Stimulated activated CD8-positive, alpha-beta memory T cell treated with anti-CD3 and anti-CD28 coated beads, Interleukin-15, amount 100 ng/mL, for 1 hour (primary cell): ENCODE results near the gene ANXA2.
A peak's percentile ranks its signal among the peaks of the same experiment; 100 is the strongest.

Experiments
- DNase-seq: peaks from one replicate; pipeline ENCODE4 v3.0.0-alpha.2; 2020; ENCODE audit warnings: low read depth

The ANXA2 gene

GRCh38 chr15:60370105-60370868 lies 27.5 kb downstream of the ANXA2 start:
- no peak for DNase-seq

GRCh38 chr15:60369696-60370095 lies 28.1 kb downstream of the ANXA2 start:
- no peak for DNase-seq

- no peak for DNase-seq
These were observed 33.2 kb downstream of the ANXA2 start for GRCh38 chr15:60364612-60364924.

- no peak for DNase-seq
These were observed 33.7 kb downstream of the ANXA2 start for GRCh38 chr15:60363903-60364611.

GRCh38 chr15:60363087-60363549 lies 34.7 kb downstream of the ANXA2 start:
- no peak for DNase-seq

GRCh38 chr15:60362321-60363086 lies 35.3 kb downstream of the ANXA2 start:
- no peak for DNase-seq

GRCh38 chr15:60359738-60360137 lies 38.0 kb downstream of the ANXA2 start:
- DNase-seq: peak; percentile 14

- no peak for DNase-seq
These were observed 38.7 kb downstream of the ANXA2 start for GRCh38 chr15:60358935-60359682.

- no peak for DNase-seq
These were observed 41.0 kb downstream of the ANXA2 start for GRCh38 chr15:60356832-60357231.

GRCh38 chr15:60355148-60355857 lies 42.5 kb downstream of the ANXA2 start:
- no peak for DNase-seq

- DNase-seq: no peak
These were observed 44.4 kb downstream of the ANXA2 start for GRCh38 chr15:60353245-60353920.

- no peak for DNase-seq
These were observed 45.3 kb downstream of the ANXA2 start for GRCh38 chr15:60352525-60352924.

GRCh38 chr15:60351066-60351465 lies 46.7 kb downstream of the ANXA2 start:
- no peak for DNase-seq

GRCh38 chr15:60350108-60350507 lies 47.7 kb downstream of the ANXA2 start:
- no peak for DNase-seq

GRCh38 chr15:60349589-60349988 lies 48.2 kb downstream of the ANXA2 start:
- DNase-seq: no peak

- DNase-seq: no peak
These were observed 50.2 kb downstream of the ANXA2 start for GRCh38 chr15:60347480-60348049.

GRCh38 chr15:60346653-60347052 lies 51.1 kb downstream of the ANXA2 start:
- DNase-seq: no peak

GRCh38 chr15:60346077-60346476 lies 51.7 kb downstream of the ANXA2 start:
- DNase-seq: no peak

GRCh38 chr15:60345598-60345997 lies 52.2 kb downstream of the ANXA2 start:
- no peak for DNase-seq

- no peak for DNase-seq
These were observed 52.8 kb downstream of the ANXA2 start for GRCh38 chr15:60344987-60345386.

GRCh38 chr15:60344461-60344860 lies 53.3 kb downstream of the ANXA2 start:
- DNase-seq: no peak
